CD4-positive, alpha-beta T cell treated with Interleukin-4 for 1 hour (primary cell): Measurements from ENCODE around the gene MDH1.
"Not testable (repeated sequence)": the region's sequence is repeated elsewhere in the genome, so short reads cannot be mapped to it uniquely, and the experiment has no call there.

Experiments
- DNase-seq, 2 donors: peaks; one replicate each; pipeline ENCODE4 v3.0.0-alpha.2; 2020 to 2022

MDH1 gene

DNA sequence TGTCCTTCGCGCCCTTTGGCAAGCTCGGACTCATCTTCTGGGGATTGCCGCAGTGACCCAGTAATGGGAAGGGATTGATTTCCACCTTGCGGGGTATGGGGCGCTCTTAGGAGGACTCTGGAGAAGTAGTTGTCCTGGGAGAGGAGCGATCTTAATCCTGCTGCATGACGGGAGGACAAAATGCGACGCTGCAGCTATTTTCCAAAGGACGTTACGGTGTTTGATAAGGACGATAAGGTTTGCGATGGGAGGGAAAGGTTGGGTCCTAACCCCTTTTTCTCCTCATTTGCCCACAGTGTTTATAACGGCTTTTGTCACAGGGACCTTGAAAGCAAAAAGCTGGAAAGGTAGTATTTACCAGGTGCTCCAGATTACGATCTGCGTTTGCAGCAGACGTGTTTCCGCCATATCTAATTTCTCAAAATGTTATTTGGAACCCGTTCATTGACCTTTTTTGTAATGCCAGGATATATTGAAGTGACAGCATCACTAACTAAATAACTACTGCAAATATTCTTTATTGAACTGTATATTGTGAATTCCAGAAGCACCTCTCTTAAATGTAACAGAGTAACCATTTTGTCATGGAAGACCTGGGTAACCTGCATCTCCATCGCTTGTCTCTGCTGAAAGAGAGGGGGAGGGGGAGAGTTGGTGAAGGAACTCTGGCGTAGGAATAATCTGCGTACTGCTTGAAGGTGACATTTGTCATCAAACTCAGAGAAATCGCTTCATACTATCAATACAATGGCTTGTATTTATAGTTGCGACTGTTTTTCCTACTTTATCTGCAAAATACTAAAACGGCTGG is 590 bp downstream of the MDH1 start:
- DNase-seq = peak in 1 of 2 donors; percentile 18

DNA sequence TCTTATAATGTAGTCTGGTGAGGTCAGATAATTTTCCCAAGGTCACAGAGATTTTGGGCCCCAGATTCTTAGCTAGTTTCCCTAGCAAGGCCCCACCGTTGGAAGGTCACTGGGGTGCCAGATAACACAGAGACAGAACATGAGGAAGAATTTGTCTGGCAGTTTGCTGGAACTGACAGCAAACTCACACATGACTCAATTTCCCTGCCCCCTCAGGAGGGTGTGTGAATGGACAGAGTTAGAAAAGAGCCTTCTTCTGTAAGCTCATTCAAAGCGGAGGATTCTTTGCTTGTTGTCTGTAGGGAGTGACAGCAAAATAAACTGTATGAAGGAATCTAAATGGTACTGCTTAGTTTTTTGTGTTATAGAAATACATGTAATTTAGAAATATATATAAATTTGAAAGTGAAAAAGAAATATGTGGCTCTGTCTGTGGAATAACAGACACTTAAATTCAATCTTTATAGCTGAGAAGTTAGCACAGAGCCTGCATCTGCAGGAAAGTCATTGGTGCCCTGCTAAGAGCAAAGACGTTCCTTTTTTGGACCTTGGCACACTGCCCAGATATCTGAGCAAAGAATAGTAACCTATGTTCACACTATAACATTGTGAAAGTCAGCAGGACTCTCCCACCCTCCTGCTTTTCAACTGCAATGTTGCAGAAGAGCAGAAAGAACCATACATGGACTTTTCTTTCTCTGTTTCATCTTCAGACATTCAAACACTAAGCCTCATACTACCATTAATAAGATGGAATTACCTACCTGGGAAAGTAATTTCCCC is 2.1 kb downstream of the MDH1 start:
- no peak for DNase-seq

DNA sequence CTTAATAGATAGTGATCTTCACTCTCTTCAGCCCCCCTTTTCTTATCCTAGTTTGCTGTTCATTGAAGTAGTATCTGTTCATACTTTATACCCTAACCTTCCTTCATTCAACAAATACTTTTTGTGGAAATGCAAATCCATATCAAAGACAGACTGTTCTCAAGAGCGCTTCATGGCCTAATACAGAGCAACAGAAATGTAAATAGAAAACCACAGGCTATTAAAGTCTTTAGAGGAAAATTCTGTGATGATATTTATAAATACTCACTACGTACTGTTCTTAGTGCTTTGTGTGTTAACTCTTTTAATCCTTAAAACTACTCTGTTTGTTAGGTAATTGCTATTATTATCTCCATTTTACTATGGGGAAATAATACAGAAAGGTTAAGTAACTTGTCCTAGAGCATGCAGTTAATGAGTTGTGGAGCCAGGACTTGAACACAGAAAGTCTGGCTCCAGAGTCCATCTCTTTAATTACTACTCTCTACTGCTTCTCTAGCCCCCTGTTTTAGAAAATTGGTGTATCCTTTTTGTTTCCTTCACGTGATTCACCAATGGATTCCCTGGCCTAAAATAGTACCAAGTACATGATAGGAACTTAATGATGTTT is 2.9 kb downstream of the MDH1 start:
- DNase-seq = no peak

DNA sequence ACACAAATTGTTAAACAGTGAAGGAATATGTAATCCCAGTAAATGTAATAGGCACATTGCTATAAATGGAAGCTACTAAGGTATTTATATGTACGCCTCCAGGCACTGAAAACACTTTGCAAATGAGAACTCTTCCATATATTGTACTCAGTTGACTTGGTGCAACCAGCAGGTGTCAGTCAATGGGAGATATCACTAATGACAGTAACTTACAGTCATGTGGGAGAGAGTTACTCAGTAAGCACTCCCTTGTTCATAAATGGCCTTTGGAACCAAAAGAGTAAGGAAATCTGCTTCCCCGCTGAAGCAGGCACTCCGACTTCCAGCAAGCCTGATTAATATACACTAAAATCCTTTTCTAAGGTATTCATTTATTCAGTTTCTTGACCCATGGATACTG is 5.9 kb downstream of the MDH1 start:
- DNase-seq = no peak

DNA sequence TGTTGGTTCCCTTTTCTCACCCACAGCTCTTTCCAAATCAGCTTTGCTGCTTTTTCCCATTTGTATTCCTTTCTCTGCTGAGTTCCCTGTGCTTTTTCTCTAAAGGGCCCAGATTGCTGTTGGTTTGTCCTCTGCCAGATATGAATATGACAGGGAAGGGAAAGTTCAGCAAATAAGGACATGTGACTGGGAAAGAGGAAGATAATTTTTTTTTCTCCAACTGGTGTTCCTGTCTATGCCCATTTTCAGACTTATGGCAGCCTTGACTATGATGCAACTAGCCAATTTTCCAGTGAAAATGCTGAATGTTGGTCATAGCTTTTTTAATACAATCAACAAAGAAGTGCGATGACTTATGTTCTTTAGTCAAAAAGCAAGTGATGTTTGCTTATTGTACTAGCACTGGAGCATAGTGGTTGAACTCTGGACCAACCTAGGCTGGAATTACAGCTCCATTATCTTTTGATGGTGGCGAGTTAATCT is 7.7 kb downstream of the MDH1 start:
- DNase-seq = no peak

DNA sequence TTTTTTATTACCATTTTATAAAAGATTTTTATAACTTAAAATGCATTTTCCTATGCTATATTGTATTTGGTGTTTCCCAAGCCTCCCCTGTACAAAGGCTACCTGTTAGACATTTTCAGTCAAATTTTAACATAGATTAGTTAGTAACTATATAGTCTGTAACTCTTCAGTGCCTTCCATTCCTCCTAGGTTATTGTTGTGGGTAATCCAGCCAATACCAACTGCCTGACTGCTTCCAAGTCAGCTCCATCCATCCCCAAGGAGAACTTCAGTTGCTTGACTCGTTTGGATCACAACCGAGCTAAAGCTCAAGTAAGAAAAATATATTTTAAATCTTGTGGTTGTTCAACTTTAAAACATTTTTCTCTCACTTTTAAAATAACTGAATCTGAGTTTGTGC is 10.2 kb downstream of the MDH1 start:
- no peak for DNase-seq

DNA sequence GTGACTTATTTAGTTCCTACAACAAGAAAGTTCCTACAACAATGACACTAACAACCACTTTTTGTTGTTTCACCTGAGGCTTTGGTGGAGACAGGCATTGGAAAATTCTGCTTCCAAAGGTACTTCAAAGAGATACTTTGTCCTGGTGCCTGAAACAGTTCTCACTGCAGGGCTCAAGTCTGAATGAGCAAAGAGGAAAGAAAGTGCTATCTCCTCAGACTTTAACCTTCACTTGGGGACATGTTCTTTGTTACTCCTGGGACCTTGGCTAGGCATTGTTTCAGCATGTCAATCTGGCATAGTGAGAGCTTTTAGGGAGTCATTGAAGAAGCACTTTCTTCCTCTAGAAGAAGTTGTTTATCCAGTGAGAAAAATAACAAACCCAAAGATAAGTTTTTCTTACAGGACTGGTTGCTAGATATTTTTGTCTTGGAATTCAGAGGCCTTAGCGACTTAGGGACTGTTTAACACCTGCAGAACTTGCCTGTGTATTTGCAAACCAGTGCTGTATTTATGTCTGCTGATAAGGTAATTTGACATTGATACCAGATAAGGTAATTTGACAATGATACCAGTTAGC is 12.2 kb downstream of the MDH1 start:
- no peak for DNase-seq

DNA sequence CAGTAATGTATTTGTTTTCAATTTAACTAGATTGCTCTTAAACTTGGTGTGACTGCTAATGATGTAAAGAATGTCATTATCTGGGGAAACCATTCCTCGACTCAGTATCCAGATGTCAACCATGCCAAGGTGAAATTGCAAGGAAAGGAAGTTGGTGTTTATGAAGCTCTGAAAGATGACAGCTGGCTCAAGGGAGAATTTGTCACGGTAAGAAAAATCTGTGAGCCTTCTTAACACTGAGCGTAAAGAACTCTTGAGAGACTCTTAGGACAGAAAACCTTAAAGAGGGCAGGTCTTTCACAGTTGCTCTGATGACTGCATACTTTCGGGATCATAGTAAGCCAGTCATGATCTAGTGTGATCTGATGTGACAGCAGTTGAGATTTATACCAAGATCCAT is 15.9 kb downstream of the MDH1 start:
- no peak for DNase-seq

DNA sequence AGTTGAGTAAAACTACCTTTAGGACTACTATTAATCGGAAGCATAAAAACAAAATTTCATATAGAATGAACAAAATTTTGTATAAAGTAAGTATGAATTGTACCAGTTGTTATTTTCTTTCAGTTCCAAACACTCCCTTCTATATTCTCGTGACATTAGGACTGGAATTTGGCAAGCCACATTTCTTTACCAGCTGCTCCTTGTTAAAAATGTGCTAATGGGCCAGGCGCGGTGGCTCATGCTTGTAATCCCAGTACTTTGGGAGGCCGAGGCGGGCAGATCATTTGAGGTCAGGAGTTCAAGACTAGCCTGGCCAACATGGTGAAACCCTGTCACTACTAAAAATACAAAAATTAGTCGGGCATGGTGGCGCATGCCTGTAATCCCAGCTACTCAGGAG is 20.1 kb downstream of the MDH1 start:
- DNase-seq = not testable (repeated sequence)

DNA sequence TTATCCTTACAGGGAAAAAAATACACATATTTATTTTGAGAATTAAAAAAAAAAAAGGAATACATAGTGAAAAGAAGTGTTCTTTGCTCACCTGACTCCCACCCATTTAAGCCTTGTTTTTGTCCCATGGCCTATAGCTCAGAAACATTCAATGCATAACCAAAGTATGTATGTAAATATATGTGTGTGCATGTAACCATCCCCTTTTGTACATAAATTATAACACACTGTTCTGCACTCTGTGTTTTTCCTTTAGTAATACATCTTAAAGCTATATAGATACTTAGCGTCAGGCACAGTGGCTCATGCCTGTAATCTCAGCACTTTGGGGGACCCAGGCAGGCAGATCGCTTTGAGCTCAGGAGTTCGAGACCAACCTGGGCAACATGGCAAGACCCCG is 21.8 kb downstream of the MDH1 start:
- DNase-seq = no peak

DNA sequence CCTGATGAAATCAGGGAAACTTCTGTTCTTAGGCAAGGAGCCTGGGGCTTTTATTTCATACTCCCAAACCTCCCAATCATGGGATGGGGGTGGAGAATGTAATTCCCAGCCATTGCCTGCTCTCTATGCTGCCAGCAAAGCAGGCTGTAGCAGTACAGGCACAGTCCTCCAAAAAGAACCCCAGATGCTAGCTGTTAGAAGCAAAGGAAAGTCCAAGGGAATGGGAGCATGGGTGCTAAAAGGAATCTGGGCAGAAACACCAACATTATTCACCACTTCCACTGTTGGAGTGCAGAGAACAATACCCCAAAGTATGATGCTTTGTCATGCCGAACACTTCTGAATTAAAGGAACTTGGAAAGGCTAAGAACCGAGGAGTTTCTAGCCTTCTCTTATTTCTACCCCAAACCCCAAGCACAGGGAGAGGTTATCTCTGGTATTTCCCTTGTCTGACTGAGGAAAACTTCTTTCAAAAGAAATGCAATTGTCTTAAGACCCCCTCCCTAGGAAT is 24.7 kb downstream of the MDH1 start:
- DNase-seq = no peak

DNA sequence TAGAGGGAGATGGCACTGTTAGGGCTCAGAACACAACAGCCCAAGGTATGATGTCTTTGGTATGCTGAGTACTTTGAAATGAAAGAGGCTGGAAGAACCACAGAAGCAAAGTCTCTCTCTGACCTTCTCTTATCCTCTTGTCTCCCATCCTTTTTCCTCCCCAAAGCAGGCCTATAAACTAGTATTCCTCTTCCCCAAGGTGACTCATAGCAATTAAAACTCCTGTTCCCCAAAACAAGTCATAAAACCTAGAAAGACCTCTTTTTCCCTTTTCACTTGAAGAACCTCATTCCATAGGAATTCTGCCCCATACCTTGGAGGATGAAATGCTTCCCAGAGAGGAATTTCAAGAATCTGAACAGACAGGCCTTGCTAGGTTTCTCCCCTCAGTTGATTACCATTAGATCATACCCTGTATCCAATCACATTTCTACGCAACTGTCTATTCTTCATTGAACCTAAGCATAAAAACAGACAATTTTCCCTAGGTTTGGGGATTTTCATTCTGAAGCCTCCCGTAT is 25.7 kb downstream of the MDH1 start:
- no peak for DNase-seq

DNA sequence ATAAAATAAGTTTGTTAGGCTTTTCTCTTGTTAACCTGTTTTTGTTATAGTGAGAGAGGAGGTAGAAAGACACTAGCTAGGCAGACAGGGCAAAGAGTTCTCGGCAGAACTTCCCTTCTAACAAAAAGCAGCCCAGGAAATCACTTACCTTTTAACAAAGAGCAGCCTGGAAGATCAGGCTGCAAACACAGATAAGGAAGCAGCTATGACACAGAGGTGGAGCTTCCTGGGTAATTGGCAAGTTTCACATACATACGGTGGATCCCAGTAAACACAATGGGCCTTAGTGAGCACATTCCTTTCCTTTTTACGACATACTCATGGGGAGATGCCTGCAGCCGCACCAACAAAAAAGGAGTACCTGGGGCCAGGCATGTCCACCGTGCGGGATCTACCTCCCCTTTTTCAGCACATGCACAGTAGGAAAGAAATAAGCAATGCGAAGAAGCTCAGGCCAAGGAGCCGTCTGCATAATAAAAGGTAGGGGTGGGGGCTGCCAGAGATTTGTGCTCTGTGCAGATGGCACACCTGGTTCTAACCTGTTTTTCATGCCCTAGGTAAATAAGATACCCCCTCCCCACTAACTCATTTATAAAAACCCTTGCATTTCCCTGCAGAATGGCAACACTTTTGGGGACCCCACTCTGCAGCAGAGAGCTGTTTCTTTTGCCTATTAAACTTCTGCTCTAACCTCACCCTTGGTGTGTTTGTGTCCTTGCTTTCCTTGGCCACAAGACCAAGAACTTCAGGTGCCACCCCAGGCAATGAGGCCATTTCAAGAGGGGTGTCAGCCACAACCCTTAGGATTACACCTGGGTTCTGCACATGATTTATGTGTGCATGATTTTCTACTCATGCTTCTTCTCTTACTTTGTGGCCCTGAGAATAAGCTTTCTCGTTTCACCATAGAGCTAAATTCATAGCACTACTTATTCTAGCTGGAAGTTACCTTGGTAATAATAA is 26.5 kb downstream of the MDH1 start:
- no peak for DNase-seq

DNA sequence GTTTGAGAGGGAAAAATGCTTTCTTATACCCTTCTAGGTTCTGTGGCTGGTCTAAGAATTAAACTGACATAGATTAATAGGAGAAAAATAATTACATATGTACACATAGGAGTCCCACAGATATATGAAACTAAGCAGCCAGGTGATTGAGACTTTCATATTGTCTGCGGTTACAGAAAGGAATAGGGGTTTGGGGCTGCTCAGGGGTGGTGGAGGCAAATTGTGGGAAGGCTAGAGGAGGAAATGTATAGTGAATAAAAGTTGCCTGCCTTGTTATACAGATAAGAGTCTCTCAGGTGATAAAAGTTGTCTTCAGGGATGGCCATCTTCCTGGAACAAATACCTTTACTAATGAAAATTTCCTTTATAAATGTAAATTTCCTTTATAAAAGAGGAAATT is 28.6 kb downstream of the MDH1 start:
- DNase-seq = no peak

DNA sequence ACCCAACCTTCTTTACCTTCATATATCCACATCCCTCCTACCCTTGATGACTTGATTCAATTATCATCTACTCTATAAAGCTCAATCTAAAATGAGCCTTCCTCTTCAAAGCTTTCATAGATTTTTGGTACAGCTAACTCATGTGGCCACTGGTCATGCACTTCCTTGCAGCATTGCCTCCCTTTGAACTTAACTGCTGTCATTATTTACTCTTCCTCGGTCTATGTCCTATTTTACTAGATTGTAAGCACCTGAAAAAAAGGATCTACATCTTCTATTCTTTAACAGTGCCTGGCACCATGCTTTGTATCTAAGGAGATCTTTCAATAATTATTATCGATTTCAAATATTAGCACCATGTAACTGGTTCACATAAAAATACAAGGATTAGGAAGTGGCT is 30.6 kb downstream of the MDH1 start:
- DNase-seq = no peak

DNA sequence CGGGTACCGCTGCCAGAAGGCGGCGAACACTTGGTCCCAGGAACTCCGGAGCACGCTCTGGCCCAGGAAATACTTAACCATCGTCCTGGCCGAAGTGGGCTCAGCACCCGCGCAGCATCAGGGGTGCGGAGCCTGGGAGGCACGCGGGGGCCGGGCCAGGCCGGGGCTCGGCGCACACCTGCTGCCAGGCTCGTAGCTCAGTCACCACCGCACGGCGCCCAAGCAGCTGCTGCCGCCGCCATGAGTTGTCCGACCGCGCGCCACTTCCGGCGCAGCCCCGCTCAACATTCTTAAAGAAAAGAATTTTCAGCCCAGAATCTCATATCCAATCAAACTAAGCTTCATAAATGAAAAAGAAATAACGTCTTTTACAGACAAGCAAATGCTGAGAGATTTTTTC is 34.0 kb downstream of the MDH1 start:
- DNase-seq = no peak

DNA sequence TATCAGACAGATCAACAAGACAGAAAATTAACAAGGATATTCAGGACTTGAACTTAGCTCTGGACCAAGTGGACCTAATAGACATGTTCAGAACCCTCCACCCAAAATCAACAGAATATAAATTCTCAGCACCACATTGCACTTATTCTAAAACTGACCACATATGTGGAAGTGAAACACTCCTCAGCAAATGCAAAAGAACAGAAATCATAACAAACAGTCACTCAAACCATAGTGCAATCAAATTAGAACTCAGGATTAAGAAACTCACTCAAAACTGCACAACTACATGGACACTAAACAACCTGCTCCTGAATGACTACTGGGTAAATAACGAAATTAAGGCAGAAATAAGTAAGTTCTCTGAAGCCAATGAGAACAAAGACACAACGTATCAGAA is 35.0 kb downstream of the MDH1 start:
- DNase-seq = not testable (repeated sequence)

DNA sequence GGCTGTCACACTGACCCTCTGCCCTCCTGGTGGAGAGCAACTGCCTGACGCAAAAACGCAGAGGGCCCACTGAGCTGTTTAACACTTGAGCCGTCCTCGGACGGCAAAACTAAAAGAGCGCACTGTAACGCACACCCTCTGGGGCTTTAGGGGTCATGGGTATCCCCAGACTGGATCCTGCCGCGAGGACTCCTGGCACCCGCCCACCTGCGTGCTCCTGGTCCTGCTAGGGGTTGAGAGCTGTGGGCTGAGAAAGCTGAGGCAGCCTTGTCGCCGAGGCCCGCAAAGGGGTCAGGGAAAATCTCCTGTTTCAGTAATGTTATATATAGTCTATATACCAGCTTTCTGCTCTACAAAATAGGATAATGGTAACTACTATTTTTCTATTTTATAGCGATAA is 39.1 kb downstream of the MDH1 start:
- DNase-seq = no peak

DNA sequence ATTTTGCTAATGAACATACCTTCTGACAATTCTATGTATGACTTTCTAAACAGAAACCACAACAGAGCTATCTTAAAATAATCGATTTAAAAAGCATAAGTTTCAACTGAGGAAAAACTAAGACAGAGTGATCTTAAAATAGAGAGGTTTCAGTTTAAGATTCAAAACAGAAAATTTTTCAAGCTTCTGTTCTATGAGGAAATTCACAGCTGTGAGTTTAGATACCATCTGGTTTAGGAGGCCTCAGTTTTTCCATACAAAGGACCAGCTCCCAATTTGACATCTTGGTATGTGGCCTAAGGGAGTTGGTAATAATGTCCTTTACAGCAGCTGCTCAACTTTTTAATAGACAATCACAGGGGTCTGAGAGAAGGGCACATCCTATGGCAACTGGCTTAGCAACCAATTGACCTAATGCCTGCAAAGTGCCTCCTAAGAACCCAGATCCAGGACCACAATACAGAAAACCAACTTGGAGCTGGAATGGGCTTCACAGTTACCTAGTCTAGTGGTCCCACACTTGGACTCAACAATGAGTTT is 39.7 kb downstream of the MDH1 start:
- DNase-seq = no peak

DNA sequence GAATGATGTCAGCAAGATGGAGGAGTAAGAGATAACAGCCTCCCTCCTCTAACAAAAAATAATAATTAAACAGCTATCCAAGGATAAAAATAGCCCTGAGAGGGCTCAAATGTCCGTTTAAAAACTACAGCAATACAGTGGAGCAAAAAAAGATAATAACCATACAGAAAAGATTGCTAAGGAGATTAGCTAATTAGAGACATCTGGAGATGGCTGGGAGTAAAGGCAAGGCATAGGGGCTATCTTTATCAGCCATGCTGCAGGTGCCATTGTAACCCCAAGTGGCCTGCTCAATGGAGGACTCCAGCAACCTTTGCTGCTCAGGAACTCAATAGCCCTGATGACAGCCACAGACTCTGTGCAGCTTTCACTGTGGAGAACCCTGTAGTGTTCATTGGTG is 42.7 kb downstream of the MDH1 start:
- no peak for DNase-seq

DNA sequence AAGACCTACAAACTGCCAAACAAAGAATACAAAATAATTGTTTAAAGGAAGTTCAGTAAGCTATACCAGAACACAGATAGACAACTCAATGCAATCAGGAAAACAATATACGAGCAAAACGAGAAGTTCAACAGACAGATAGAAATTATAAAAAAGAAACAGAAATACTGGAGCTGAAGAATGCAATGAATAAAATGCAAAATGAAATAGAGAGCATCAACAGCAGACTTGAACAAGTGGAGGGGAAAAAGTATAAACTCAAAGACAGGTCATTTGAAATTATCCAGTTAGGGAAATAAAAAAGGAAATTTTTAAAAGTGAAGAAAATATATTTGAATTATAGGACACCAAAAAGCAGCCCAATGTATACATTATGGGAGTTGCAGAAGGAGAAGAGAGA is 43.6 kb downstream of the MDH1 start:
- DNase-seq = no peak

DNA sequence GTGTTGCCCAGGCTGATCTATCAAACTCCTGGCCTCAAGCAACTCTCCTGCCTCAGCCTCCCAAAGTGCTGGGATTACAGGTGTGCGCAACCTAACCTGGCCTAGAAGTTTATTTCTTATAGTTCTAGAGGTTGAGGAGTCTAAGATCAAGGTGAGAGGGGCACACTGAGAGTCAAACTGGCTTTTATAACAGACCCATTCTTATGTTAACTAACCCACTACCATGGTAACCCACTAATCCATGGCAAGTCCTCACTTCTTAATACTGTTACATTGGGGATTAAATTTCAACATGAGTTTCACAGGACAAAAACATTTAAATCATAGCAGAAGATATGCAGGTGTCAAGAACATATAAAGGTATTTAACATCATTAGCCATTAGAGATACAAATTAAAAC is 50.6 kb downstream of the MDH1 start:
- DNase-seq = no peak
